SK-N-MC (cell line): ENCODE results near the gene LIMK2.

ENCODE experiments used
- DNase-seq: peaks from one replicate; pipeline ENCODE4 v3.0.0-alpha.2; 2011; ENCODE audit warnings: low read depth, low spot score
- H3K27ac ChIP-seq: fragments of 200-600 bp; sonication (generic); 2 replicates; pipeline ENCODE4 v1.5.1; 2016; ENCODE audit warnings: mixed run types
- H3K36me3 ChIP-seq: fragments of 200-600 bp; sonication (generic); 2 replicates; pipeline ENCODE4 v1.6.1; 2017; ENCODE audit warnings: antibody characterized with exemption, low read length, mixed read lengths; ENCODE audit not compliant: insufficient read depth
- H3K4me3 ChIP-seq: fragments of 200-600 bp; sonication (generic); 2 replicates; pipeline ENCODE4 v1.5.1; 2016
- H3K9ac ChIP-seq: fragments of 200-600 bp; sonication (generic); 2 replicates; pipeline ENCODE4 v1.8.0; 2017; ENCODE audit warnings: mixed run types, mixed read lengths; ENCODE audit not compliant: insufficient read length
- H3K9me3 ChIP-seq: fragments of 200-600 bp; sonication (generic); 2 replicates; pipeline ENCODE4 v1.6.1; 2017; ENCODE audit warnings: low read depth, mild to moderate bottlenecking, antibody characterized with exemption, low read length, moderate library complexity, mixed read lengths
- EZH2 ChIP-seq: fragments of 200-600 bp; sonication (generic); IDR thresholded peaks from one replicate; pipeline ENCODE4 v1.6.1; 2017; ENCODE audit warnings: antibody characterized with exemption
- FOXP2 ChIP-seq: optimal IDR thresholded peaks from 2 replicates; pipeline ENCODE3; 2011; ENCODE audit warnings: mild to moderate bottlenecking, moderate library complexity; ENCODE audit not compliant: insufficient read depth; ENCODE audit errors: extremely low read length, control extremely low read depth
- POLR2AphosphoS5 ChIP-seq: IDR thresholded peaks from 2 replicates; pipeline ENCODE4 v1.6.1; 2012; ENCODE audit warnings: mild to moderate bottlenecking, low read depth, low read length, borderline replicate concordance

LIMK2 gene

DNA sequence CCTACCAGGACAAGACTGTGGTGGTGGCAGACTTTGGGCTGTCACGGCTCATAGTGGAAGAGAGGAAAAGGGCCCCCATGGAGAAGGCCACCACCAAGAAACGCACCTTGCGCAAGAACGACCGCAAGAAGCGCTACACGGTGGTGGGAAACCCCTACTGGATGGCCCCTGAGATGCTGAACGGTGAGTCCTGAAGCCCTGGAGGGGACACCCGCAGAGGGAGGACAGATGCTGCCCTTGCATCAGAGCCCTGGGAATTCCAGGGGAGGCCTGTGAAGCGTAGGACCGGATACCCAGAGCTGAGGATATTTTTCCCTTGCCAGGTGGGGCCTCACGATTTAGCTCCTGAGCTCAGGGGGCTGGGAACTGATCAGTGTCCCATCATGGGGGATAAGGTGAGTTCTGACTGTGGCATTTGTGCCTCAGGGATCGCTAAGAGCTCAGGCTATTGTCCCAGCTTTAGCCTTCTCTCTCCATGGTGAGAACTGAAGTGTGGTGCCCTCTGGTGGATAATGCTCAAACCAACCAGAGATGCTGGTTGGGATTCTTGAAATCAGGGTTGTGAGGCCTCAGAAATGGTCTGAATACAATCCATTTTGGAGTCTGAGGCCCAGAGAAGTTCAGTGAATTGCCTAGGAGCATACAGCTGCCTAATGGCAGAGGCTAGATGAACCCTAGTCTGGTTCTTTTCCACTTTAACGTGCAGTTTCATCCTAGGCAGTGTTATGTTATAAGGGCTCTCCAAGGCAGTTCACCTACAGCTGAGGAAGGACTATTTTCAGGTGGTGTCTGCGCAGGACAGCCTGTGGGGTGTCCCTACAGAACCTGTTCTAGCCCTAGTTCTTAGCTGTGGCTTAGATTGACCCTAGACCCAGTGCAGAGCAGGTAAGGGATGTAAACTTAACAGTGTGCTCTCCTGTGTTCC, 60.7 kb downstream of the LIMK2 start:
- Histone ChIP-seq H3K9me3 (no peaks in the 10 kb centered on the region), H3K36me3 (no peaks in the 10 kb centered on the region), H3K9ac (no peak overlapping the region), H3K27ac (no peak overlapping the region), H3K4me3 (no peak overlapping the region)
- TF ChIP-seq POLR2AphosphoS5 = no peak
- TF ChIP-seq EZH2 = no peak
- TF ChIP-seq FOXP2 = no peak
- no peak for DNase-seq

DNA sequence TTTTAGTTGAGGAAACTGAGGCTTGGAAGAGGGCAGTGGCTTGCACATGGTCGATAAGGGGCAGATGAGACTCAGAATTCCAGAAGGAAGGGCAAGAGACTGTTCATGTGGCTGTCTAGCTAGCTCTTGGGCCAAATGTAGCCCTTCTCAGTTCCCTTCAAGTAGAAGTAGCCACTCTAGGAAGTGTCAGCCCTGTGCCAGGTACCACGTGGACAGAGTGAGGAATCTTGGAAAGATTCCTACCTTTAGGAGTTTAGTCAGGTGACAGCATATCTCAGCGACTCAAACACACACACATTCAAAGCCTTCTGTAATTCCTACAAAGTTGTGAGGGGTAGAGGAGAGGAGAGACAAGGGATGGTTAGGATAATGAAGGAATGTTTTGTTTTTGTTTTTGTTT, 61.9 kb downstream of the LIMK2 start:
- TF ChIP-seq FOXP2 (no peak), EZH2 (no peak), POLR2AphosphoS5 (no peak)
- H3K9me3 ChIP-seq = no peaks in the 10 kb centered on the region
- no peak overlapping the region for H3K27ac ChIP-seq
- no peak for DNase-seq
- no peak overlapping the region for H3K9ac ChIP-seq
- H3K4me3 ChIP-seq = no peak overlapping the region
- no peaks in the 10 kb centered on the region for H3K36me3 ChIP-seq

GRCh38 chr22:31275018-31275417, 62.9 kb downstream of the LIMK2 start:
- TF ChIP-seq EZH2 (no peak), FOXP2 (no peak), POLR2AphosphoS5 (no peak)
- Histone ChIP-seq H3K36me3 (no peaks in the 10 kb centered on the region), H3K4me3 (no peak overlapping the region), H3K9ac (no peak overlapping the region), H3K27ac (no peak overlapping the region), H3K9me3 (no peaks in the 10 kb centered on the region)
- no peak for DNase-seq

GRCh38 chr22:31275576-31275975, 63.5 kb downstream of the LIMK2 start:
- no peak for TF ChIP-seq FOXP2
- TF ChIP-seq POLR2AphosphoS5 = no peak
- TF ChIP-seq EZH2 = no peak
- no peak for DNase-seq
- Histone ChIP-seq H3K4me3 (no peak overlapping the region), H3K9ac (no peak overlapping the region), H3K36me3 (no peaks in the 10 kb centered on the region), H3K27ac (no peak overlapping the region), H3K9me3 (no peaks in the 10 kb centered on the region)

GRCh38 chr22:31276426-31277167, 64.5 kb downstream of the LIMK2 start:
- no peak for TF ChIP-seq FOXP2
- TF ChIP-seq POLR2AphosphoS5 = no peak
- no peak for TF ChIP-seq EZH2
- no peak for DNase-seq
- Histone ChIP-seq H3K9ac (no peak overlapping the region), H3K36me3 (no peaks in the 10 kb centered on the region), H3K4me3 (no peak overlapping the region), H3K27ac (no peak overlapping the region), H3K9me3 (no peaks in the 10 kb centered on the region)

DNA sequence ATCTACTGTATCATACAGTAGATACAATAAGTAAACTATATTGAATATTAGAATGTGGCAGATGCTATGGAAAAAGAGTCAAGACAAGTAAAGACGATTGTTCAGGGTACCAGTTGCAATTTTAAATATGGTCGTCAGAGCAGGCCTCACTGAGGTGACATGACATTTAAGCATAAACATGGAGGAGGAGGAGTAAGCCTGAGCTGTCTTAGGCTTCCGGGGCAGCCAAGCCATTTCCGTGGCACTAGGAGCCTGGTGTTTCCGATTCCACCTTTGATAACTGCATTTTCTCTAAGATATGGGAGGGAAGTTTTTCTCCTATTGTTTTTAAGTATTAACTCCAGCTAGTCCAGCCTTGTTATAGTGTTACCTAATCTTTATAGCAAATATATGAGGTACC, 65.6 kb downstream of the LIMK2 start:
- no peak for DNase-seq
- no peak overlapping the region for H3K9ac ChIP-seq
- H3K4me3 ChIP-seq = no peak overlapping the region
- H3K27ac ChIP-seq = no peak overlapping the region
- no peak for TF ChIP-seq POLR2AphosphoS5
- no peak for TF ChIP-seq FOXP2
- TF ChIP-seq EZH2 = no peak
- no peaks in the 10 kb centered on the region for H3K9me3 ChIP-seq
- no peaks in the 10 kb centered on the region for H3K36me3 ChIP-seq

DNA sequence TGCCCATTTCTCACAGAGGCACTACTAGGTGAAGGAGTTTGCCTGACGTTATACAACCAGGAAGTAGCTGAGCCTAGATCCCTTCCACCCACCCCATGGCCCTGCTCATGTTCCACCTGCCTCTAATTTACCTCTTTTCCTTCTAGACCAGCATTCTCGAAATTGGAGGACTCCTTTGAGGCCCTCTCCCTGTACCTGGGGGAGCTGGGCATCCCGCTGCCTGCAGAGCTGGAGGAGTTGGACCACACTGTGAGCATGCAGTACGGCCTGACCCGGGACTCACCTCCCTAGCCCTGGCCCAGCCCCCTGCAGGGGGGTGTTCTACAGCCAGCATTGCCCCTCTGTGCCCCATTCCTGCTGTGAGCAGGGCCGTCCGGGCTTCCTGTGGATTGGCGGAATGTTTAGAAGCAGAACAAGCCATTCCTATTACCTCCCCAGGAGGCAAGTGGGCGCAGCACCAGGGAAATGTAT, 66.1 kb downstream of the LIMK2 start:
- no peak overlapping the region for H3K9ac ChIP-seq
- no peaks in the 10 kb centered on the region for H3K9me3 ChIP-seq
- no peaks in the 10 kb centered on the region for H3K36me3 ChIP-seq
- no peak overlapping the region for H3K27ac ChIP-seq
- no peak overlapping the region for H3K4me3 ChIP-seq
- no peak for DNase-seq
- TF ChIP-seq POLR2AphosphoS5 = no peak
- TF ChIP-seq EZH2 = no peak
- TF ChIP-seq FOXP2 = no peak

DNA sequence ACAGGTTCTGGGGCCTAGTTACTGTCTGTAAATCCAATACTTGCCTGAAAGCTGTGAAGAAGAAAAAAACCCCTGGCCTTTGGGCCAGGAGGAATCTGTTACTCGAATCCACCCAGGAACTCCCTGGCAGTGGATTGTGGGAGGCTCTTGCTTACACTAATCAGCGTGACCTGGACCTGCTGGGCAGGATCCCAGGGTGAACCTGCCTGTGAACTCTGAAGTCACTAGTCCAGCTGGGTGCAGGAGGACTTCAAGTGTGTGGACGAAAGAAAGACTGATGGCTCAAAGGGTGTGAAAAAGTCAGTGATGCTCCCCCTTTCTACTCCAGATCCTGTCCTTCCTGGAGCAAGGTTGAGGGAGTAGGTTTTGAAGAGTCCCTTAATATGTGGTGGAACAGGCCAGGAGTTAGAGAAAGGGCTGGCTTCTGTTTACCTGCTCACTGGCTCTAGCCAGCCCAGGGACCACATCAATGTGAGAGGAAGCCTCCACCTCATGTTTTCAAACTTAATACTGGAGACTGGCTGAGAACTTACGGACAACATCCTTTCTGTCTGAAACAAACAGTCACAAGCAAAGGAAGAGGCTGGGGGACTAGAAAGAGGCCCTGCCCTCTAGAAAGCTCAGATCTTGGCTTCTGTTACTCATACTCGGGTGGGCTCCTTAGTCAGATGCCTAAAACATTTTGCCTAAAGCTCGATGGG, 66.7 kb downstream of the LIMK2 start:
- no peak for DNase-seq
- no peak overlapping the region for H3K4me3 ChIP-seq
- no peak for TF ChIP-seq FOXP2
- TF ChIP-seq POLR2AphosphoS5 = no peak
- TF ChIP-seq EZH2 = no peak
- H3K27ac ChIP-seq = no peak overlapping the region
- no peaks in the 10 kb centered on the region for H3K9me3 ChIP-seq
- no peaks in the 10 kb centered on the region for H3K36me3 ChIP-seq
- H3K9ac ChIP-seq = no peak overlapping the region

DNA sequence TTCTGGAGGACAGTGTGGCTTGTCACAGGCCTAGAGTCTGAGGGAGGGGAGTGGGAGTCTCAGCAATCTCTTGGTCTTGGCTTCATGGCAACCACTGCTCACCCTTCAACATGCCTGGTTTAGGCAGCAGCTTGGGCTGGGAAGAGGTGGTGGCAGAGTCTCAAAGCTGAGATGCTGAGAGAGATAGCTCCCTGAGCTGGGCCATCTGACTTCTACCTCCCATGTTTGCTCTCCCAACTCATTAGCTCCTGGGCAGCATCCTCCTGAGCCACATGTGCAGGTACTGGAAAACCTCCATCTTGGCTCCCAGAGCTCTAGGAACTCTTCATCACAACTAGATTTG, 67.2 kb downstream of the LIMK2 start:
- no peak overlapping the region for H3K9ac ChIP-seq
- H3K9me3 ChIP-seq = no peaks in the 10 kb centered on the region
- no peak for DNase-seq
- TF ChIP-seq EZH2 = no peak
- no peak for TF ChIP-seq FOXP2
- TF ChIP-seq POLR2AphosphoS5 = no peak
- H3K4me3 ChIP-seq = no peak overlapping the region
- no peaks in the 10 kb centered on the region for H3K36me3 ChIP-seq
- no peak overlapping the region for H3K27ac ChIP-seq
